Lung microvascular endothelial cell (primary cell): ENCODE data around the gene ZBTB7B. TPM values are rescaled to one million over a fixed set of nuclear protein-coding genes. Genes with fewer than 3 reads are reported as not detected.

Experiments
- DNase-seq, 2 donors: peaks; one replicate each; pipeline versions ENCODE4 v3.0.0 to v3.0.0-alpha.2; 2010; ENCODE audit warnings: low read depth in 2 of 2
- total RNA-seq: library from RNA; depleted of rRNA; stranded (reverse); fragments of >200 nt; gene quantifications from 2 replicates; pipeline ENCODE4 v1.2.1, GENCODE V29; 2014

ZBTB7B gene
- total RNA-seq, 1 donor from 2014 or later: 10.3 TPM

GRCh38 chr1:155057788-155058211 lies 55.2 kb downstream of the ZBTB7B start:
- no peak for DNase-seq

GRCh38 chr1:155060736-155061135 lies 58.1 kb downstream of the ZBTB7B start:
- DNase-seq: no peak

- DNase-seq: peak; percentile 81 to 86
Observed at GRCh38 chr1:155061381-155062150, 59.0 kb downstream of the ZBTB7B start.

- no peak for DNase-seq
Observed at GRCh38 chr1:155062151-155062686, 59.6 kb downstream of the ZBTB7B start.

GRCh38 chr1:155062702-155063411 lies 60.3 kb downstream of the ZBTB7B start:
- peak in 1 of 2 donors; percentile 32 for DNase-seq

- DNase-seq: peak; percentile 86 to 92
Observed at GRCh38 chr1:155063550-155064110, 61.0 kb downstream of the ZBTB7B start, which contains the start of gene EFNA4. Gene EFNA4, plus strand, starts transcription at chr1:155063740. Its CDS starts 84 bp downstream, at chr1:155063824.

- DNase-seq: peak; percentile 43 to 58
Observed at GRCh38 chr1:155064111-155064831, 61.7 kb downstream of the ZBTB7B start.

GRCh38 chr1:155064832-155065429 lies 62.3 kb downstream of the ZBTB7B start:
- DNase-seq: no peak

GRCh38 chr1:155066777-155067176 lies 64.2 kb downstream of the ZBTB7B start:
- no peak for DNase-seq

Other genes with a start within 250 kb of the ZBTB7B start
- 0.87 and 0.99 TPM in 2 replicates for gene KCNN3, start 132.5 kb upstream of the ZBTB7B start, total RNA-seq
- 7.6 and 13.9 TPM in 2 replicates for gene PMVK, start 66.1 kb upstream of the ZBTB7B start, total RNA-seq
- 83.9 and 85.2 TPM in 2 replicates for gene PBXIP1, start 46.7 kb upstream of the ZBTB7B start, total RNA-seq
- gene PYGO2, start 41.0 kb upstream of the ZBTB7B start, total RNA-seq: 20.5 and 42.5 TPM in 2 replicates
- gene SHC1, start 32.1 kb upstream of the ZBTB7B start, total RNA-seq: 175 and 321 TPM in 2 replicates
- gene CKS1B, start 28.1 kb upstream of the ZBTB7B start, total RNA-seq: 30.4 and 54.5 TPM in 2 replicates
- gene FLAD1, start 19.5 kb upstream of the ZBTB7B start, total RNA-seq: 18.3 and 24.2 TPM in 2 replicates
- 0.40 and 0.44 TPM in 2 replicates for gene LENEP, start 9.2 kb upstream of the ZBTB7B start, total RNA-seq
- 0.20 TPM in 1 of 2 replicates, not detected in the other for gene DCST2, start 31.0 kb downstream of the ZBTB7B start, total RNA-seq
- not detected in 2 replicates for gene DCST1, start 31.0 kb downstream of the ZBTB7B start, total RNA-seq
- 82.5 and 197 TPM in 2 replicates for gene ADAM15, start 48.5 kb downstream of the ZBTB7B start, total RNA-seq
- 13.5 and 15.1 TPM in 2 replicates for gene EFNA4, start 60.9 kb downstream of the ZBTB7B start, total RNA-seq
- 0.79 and 1.3 TPM in 2 replicates for gene EFNA3, start 76.0 kb downstream of the ZBTB7B start, total RNA-seq
- 127 and 129 TPM in 2 replicates for gene EFNA1, start 125.1 kb downstream of the ZBTB7B start, total RNA-seq
- gene SLC50A1, start 133.1 kb downstream of the ZBTB7B start, total RNA-seq: 36.9 and 41.8 TPM in 2 replicates
- 25.5 and 34.9 TPM in 2 replicates for gene DPM3, start 137.7 kb downstream of the ZBTB7B start, total RNA-seq
- 169 and 232 TPM in 2 replicates for gene KRTCAP2, start 170.5 kb downstream of the ZBTB7B start, total RNA-seq
- 1.2 and 2.4 TPM in 2 replicates for gene TRIM46, start 171.0 kb downstream of the ZBTB7B start, total RNA-seq
- 7.9 and 9.2 TPM in 2 replicates for gene THBS3, start 205.1 kb downstream of the ZBTB7B start, total RNA-seq
- gene MTX1, start 205.9 kb downstream of the ZBTB7B start, total RNA-seq: 28.8 and 31.6 TPM in 2 replicates